HCT116 (cell line): ENCODE results near the gene OSBP2.

Experiments used
- EZH2 ChIP-seq: fragments of 200-600 bp; sonication (generic); IDR thresholded peaks from 2 replicates; pipeline ENCODE4 v1.6.1; 2017; ENCODE audit warnings: antibody characterized with exemption, mixed run types
- POLR2A ChIP-seq: IDR thresholded peaks from 2 replicates; pipeline ENCODE4 v1.7.0; 2011; ENCODE audit warnings: borderline replicate concordance; ENCODE audit not compliant: insufficient read depth, insufficient read length; ENCODE audit errors: extremely low read depth
- RAD21 ChIP-seq: IDR thresholded peaks from 2 replicates; pipeline ENCODE4 v1.6.1; 2012; ENCODE audit warnings: low read depth, mild to moderate bottlenecking
- YY1 ChIP-seq: IDR thresholded peaks from 2 replicates; pipeline ENCODE4 v1.6.1; 2011; ENCODE audit warnings: low read length, low read depth, moderate library complexity, mild to moderate bottlenecking; ENCODE audit not compliant: insufficient replicate concordance; ENCODE audit errors: extremely low read depth
- TF ChIP-seq, protein P1 (sequence below), 3 experiments: fragments of 200-600 bp in 1 of 3; sonication (generic) in 1 of 3; IDR thresholded peaks in 2 of 3; conservative IDR thresholded peaks in 1 of 3; 2 replicates each; pipeline ENCODE4 v1.5.1; 2012 to 2017; ENCODE audit warnings: low read depth in 2 of 3, low read length in 2 of 3, antibody characterized with exemption in 1 of 3, borderline replicate concordance in 1 of 3, control low read depth in 1 of 3, mild to moderate bottlenecking in 1 of 3, mixed read lengths in 1 of 3, mixed run types in 1 of 3, moderate library complexity in 1 of 3; ENCODE audit not compliant: insufficient read depth in 1 of 3

GRCh38 chr22:30780026-30780425 lies 85.4 kb downstream of the OSBP2 start:
- no peak for TF ChIP-seq RAD21
- TF ChIP-seq POLR2A: no peak
- TF ChIP-seq YY1: no peak
- TF ChIP-seq EZH2: no peak
- TF ChIP-seq, protein P1, sequence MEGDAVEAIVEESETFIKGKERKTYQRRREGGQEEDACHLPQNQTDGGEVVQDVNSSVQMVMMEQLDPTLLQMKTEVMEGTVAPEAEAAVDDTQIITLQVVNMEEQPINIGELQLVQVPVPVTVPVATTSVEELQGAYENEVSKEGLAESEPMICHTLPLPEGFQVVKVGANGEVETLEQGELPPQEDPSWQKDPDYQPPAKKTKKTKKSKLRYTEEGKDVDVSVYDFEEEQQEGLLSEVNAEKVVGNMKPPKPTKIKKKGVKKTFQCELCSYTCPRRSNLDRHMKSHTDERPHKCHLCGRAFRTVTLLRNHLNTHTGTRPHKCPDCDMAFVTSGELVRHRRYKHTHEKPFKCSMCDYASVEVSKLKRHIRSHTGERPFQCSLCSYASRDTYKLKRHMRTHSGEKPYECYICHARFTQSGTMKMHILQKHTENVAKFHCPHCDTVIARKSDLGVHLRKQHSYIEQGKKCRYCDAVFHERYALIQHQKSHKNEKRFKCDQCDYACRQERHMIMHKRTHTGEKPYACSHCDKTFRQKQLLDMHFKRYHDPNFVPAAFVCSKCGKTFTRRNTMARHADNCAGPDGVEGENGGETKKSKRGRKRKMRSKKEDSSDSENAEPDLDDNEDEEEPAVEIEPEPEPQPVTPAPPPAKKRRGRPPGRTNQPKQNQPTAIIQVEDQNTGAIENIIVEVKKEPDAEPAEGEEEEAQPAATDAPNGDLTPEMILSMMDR (IDR thresholded peaks at IDR 0.05 in 2 of 3, conservative IDR thresholded peaks at IDR 0.05 in 1 of 3; ENCODE audit: borderline replicate concordance in 1 of 3, insufficient read depth in 1 of 3, low read depth in 2 of 3, low read length in 2 of 3): no peak
